Heart right ventricle (tissue), 16 donors: Measurements from ENCODE around the gene RGS16. TPM values are rescaled to one million over a fixed set of nuclear protein-coding genes. Genes with fewer than 3 reads are reported as not detected.

ENCODE experiments used
- ATAC-seq, 8 donors: fragments of 200-7000 bp; cut with Tn5 transposase; one replicate each; pipeline ENCODE4 v1.9.1; 2020; ENCODE audit warnings: mild to moderate bottlenecking in 8 of 8, moderate library complexity in 8 of 8, moderate number of reproducible peaks in 1 of 8
- DNase-seq, 2 donors: peaks; one replicate each; pipeline ENCODE4 v3.0.0-alpha.2; 2020
- H3K27ac ChIP-seq, 10 donors: fragments of 200-600 bp; sonication (generic) in 2 of 10; one replicate each; pipeline versions ENCODE4 v1.5.0 to v1.8.0; 2020 to 2022; ENCODE audit warnings: mild to moderate bottlenecking in 3 of 10
- H3K27me3 ChIP-seq, 7 donors: fragments of 200-600 bp; one replicate each; pipeline ENCODE4 v1.8.0; 2021 to 2022; ENCODE audit warnings: mild to moderate bottlenecking in 2 of 7
- H3K36me3 ChIP-seq, 9 donors: fragments of 200-600 bp; sonication (generic) in 1 of 9; one replicate each; pipeline versions ENCODE4 v1.5.0 to v1.8.0; 2020 to 2022; ENCODE audit warnings: mild to moderate bottlenecking in 2 of 9
- H3K4me1 ChIP-seq, 9 donors: fragments of 200-600 bp; sonication (generic) in 1 of 9; one replicate each; pipeline versions ENCODE4 v1.5.0 to v1.8.0; 2020 to 2022; ENCODE audit warnings: mild to moderate bottlenecking in 4 of 9
- H3K4me3 ChIP-seq, 10 donors: fragments of 200-600 bp; sonication (generic) in 2 of 10; one replicate each; pipeline versions ENCODE4 v1.5.0 to v1.8.0; 2020 to 2022; ENCODE audit warnings: mild to moderate bottlenecking in 7 of 10, moderate library complexity in 2 of 10
- H3K9me3 ChIP-seq, 11 donors: fragments of 200-600 bp in 10 of 11; sonication (generic) in 2 of 11; one replicate each; pipeline versions ENCODE4 v1.5.0 to v1.8.0; 2013 to 2022; ENCODE audit warnings: mild to moderate bottlenecking in 2 of 11, control low read depth in 1 of 11, moderate library complexity in 1 of 11
- whole genome bisulfite sequencing, 2 donors: extraction: QIAGEN DNeasy Blood & Tissue Kit; methylation state at CpG; one replicate each; pipeline ENCODE4 v1.1.7; 2013; ENCODE audit warnings: inconsistent platforms in 1 of 2; 5-methylcytosine and 5-hydroxymethylcytosine counted together
- intact Hi-C, 10 donors: fragments of 100-400 bp; cut with DNase I; formaldehyde crosslinking; loops; one replicate each; pipeline versions ENCODE4 v1.11.1 to v1.14.2; 2022
- polyA plus RNA-seq, 2 donors: library from polyadenylated mRNA; stranded (reverse); fragments of 200-250 nt; gene quantifications; one replicate each; pipeline ENCODE4 v1.2.3, GENCODE V29; 2013
- total RNA-seq, 10 donors: library from RNA; stranded (reverse); fragmentation: NEBNext Ultra II Directional in 3 of 10; extraction: Animal tissue kit (Norgen Biotek cat#: 25700) in 3 of 10; gene quantifications; one replicate each; pipeline versions ENCODE4 v1.2.1 to v1.2.4, GENCODE V29; 2021 to 2023
- TF ChIP-seq, protein P1 (sequence below), 9 donors: fragments of 200-600 bp; sonication (generic) in 2 of 9; IDR thresholded peaks; one replicate each; pipeline versions ENCODE4 v1.5.0 to v1.8.0; 2021 to 2022; ENCODE audit warnings: antibody characterized with exemption in 9 of 9, mild to moderate bottlenecking in 5 of 9, moderate library complexity in 1 of 9
- donor health status: Arrhythmogenic right ventricular cardiomyopathy.
- donor health status: ischemic (EF 13 %, LVEDD 7.1; RV severe dilation, severe dysfunction).
- donor health status: healthy with polysubstance abuse.
- donor health status: DM: no; HTN: yes; CAD: no.
- donor health status: DM: no; HTN: no; CAD: no.
- donor health status: ischemic (EF 25% LVEDD 6.9; RV normal size, moderate dysfunction).
- donor health status: ischemic (EF 25% LVEDD 5.7; RV mildly dilated, moderate dysfunction).
- donor health status: healthy.
- donor health status: DM: yes; HTN: yes; CAD: no.
- donor health status: Ischemic cardiomyopathy.
- donor health status: ischemic (EF 35%, LVEDD 5.7; RV mildly dilated, moderate dysfunction).
- donor health status: nonischemic (EF 11% LVEDD 7.7; RV severe dilation, severe dysfunction).
- donor health status: DM: yes; HTN: yes; CAD: no.
- donor health status: PGD.
- donor health status: ischemic (EF 29% LVEDD 5.4; RV normal size, mild dysfunction).
- donor health status: nonischemic (EF 23%, LVEDD 6.1; RV moderate dilation, normal function).

The RGS16 gene
- total and polyA plus RNA-seq, 12 donors: 0.42 to 8.7 (median 2.3) TPM

DNA sequence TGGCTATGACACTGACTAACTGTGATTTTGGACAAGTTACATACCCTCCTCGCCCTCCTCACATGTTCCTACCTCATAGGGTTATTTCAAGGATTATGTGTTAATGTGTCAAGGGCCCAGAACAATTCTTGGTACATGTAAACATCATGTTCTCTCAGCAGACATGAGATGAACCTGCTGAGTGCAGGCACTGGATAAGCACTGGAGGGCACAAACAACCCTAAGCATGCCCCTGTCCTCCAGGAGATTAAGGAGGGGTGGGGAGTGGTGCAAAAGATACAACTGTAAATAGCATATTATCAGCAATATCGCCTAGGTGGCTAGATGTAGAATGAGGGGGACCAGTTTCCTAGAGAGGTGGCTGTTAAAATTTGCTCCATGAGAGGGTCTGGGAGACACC lies 17.7 kb upstream of the RGS16 start:
- no peaks in the 10 kb centered on the region for H3K36me3 ChIP-seq
- no peak overlapping the region for H3K4me3 ChIP-seq
- H3K4me1 ChIP-seq: peaks cover 0 to 49% (median 34%) of the 10 kb centered on the region in 9 donors
- no peak overlapping the region for H3K27ac ChIP-seq
- ATAC-seq (no peak), DNase-seq (no peak)
- intact Hi-C loops: loop anchor here in 1 of 10 donors (5.0 kb wide), 1 partner anchor 40 kb away; no protein-coding TSS in a partner anchor
- WGBS, 2 donors: 91 to 98% methylated on average over 2 of the region's 2 CpGs
- TF ChIP-seq, protein P1, sequence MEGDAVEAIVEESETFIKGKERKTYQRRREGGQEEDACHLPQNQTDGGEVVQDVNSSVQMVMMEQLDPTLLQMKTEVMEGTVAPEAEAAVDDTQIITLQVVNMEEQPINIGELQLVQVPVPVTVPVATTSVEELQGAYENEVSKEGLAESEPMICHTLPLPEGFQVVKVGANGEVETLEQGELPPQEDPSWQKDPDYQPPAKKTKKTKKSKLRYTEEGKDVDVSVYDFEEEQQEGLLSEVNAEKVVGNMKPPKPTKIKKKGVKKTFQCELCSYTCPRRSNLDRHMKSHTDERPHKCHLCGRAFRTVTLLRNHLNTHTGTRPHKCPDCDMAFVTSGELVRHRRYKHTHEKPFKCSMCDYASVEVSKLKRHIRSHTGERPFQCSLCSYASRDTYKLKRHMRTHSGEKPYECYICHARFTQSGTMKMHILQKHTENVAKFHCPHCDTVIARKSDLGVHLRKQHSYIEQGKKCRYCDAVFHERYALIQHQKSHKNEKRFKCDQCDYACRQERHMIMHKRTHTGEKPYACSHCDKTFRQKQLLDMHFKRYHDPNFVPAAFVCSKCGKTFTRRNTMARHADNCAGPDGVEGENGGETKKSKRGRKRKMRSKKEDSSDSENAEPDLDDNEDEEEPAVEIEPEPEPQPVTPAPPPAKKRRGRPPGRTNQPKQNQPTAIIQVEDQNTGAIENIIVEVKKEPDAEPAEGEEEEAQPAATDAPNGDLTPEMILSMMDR (IDR thresholded peaks at IDR 0.05): no peak
- H3K27me3 ChIP-seq: peaks cover 0 to 12% (median 0%) of the 10 kb centered on the region in 7 donors
- H3K9me3 ChIP-seq: peaks cover 0 to 9% (median 0%) of the 10 kb centered on the region in 11 donors

DNA sequence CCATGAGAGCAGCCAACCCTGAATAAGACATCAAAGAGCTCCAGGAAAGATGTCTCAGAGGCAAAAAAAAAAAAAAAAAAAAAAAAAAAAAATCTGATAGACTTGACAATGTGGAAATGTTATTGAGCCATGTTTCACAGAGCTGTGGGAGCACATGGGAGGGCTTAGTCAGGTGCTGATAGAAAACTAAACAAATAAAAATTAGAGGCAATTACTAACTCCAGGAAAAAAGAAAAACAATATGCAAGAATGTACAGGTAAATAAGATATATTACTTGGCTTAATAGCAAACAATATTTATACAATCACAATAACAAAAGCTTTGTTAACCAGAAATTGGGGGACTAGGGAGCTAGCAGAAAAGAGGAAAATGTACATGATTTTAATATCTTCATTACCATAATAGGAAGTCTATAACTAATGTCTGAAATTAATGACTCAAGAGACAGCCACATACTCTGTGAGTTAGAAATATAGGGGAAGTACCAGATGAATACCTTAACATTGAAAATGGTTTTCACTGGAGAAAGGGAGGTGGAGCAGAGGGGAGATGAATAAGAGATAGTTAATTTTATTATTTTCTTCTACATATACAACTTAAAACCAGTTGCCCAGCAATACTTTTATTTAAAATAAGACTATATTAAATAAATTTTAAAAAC lies 16.9 kb upstream of the RGS16 start:
- Histone ChIP-seq H3K9me3 (peaks cover 0 to 9% (median 0%) of the 10 kb centered on the region in 11 donors), H3K4me3 (no peak overlapping the region), H3K4me1 (peaks cover 0 to 49% (median 30%) of the 10 kb centered on the region in 9 donors), H3K27me3 (peaks cover 0 to 20% (median 0%) of the 10 kb centered on the region in 7 donors), H3K36me3 (no peaks in the 10 kb centered on the region), H3K27ac (no peak overlapping the region)
- DNase-seq (no peak), ATAC-seq (no peak)
- intact Hi-C loops: loop anchor here in 1 of 10 donors (5.0 kb wide), 1 partner anchor 41 kb away; no protein-coding TSS in a partner anchor
- TF ChIP-seq, protein P1 (IDR thresholded peaks at IDR 0.05): no peak

DNA sequence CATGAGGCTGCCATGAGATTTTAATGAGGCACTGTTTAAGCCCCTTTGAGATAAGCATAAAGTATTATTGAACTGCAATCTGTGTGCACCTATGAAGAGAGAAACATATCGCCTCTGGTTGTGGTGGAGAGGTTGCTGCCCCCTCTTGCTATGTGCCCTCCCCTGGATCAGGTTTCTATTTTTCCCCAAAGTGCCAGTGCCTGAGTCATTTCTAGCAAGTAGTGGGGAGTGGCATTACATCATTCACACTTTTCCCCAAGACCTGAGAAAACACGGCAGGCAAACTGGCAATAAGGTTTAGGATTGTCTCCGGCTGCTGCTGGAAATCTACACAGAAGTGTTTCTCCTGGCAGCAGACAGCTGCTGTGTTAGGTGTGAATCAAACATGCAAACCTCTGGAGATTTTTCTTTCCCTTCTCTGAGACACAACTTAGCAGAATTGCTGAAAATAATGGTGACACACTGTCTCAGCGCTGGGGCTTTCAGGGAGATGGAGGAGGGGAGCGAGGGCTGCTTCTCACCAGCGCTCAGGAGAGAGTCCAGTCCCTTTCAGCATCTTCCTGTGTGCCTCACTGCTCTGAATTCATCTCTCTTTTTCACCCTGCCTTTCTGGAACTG lies 13.7 kb upstream of the RGS16 start:
- ATAC-seq (no peak), DNase-seq (no peak)
- TF ChIP-seq, protein P1 (IDR thresholded peaks at IDR 0.05): no peak
- intact Hi-C loops: loop anchor here in 3 of 10 donors (5.0 to 10.0 kb wide), 3 partner anchors 57 to 169 kb away; partner anchors contain the start of gene NPL (in 1 of the 3)
- Histone ChIP-seq H3K36me3 (no peaks in the 10 kb centered on the region), H3K4me1 (peaks cover 0 to 42% (median 25%) of the 10 kb centered on the region in 9 donors), H3K27me3 (peaks cover 0 to 47% (median 0%) of the 10 kb centered on the region in 7 donors), H3K27ac (peak overlapping the region in 3 of 10 donors; percentile 2 to 46 (median 17)), H3K9me3 (peaks cover 0 to 9% (median 0%) of the 10 kb centered on the region in 11 donors), H3K4me3 (no peak overlapping the region)
- WGBS, 2 donors: 60 to 62% methylated on average over 6 of the region's 6 CpGs

DNA sequence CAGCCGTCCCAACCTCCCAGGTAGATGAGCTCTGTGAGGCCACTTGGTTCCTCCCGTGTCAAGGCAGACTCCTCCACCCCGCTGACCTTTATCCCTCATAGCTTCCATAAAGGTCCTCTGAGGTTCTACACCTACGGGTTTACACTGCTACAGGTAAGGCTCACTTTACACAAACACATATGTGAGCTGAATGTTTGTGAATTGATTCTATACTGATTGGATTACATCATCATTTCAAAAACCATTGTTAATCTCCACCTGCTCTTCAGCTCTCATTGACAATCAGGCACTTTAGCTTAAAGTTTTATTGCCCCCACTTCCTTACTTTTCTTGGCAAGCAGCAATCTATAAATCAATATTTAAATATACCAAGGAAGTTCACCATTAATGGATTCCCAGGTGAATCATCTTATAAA lies 12.8 kb upstream of the RGS16 start:
- no peak for DNase-seq
- TF ChIP-seq, protein P1 (IDR thresholded peaks at IDR 0.05): no peak
- H3K4me3 ChIP-seq: no peak overlapping the region
- peaks cover 0 to 47% (median 0%) of the 10 kb centered on the region in 7 donors for H3K27me3 ChIP-seq
- H3K9me3 ChIP-seq: peaks cover 0 to 9% (median 0%) of the 10 kb centered on the region in 11 donors
- 83 to 87% methylated on average over 4 of the region's 4 CpGs for WGBS, 2 donors
- no peaks in the 10 kb centered on the region for H3K36me3 ChIP-seq
- intact Hi-C loops: loop anchor here in 3 of 10 donors (5.0 to 10.0 kb wide), 3 partner anchors 58 to 170 kb away; partner anchors contain the start of gene NPL (in 1 of the 3)
- H3K27ac ChIP-seq: no peak overlapping the region
- peaks cover 0 to 34% (median 21%) of the 10 kb centered on the region in 9 donors for H3K4me1 ChIP-seq
- ATAC-seq: no peak
